IMR-90 (cell line): ENCODE measurements around the gene RBBP6. TPM values are rescaled to one million over a fixed set of nuclear protein-coding genes. Genes with fewer than 3 reads are reported as not detected.

Experiments
- ATAC-seq: fragments of 200-7000 bp; cut with Tn5 transposase; 2 replicates; pipeline ENCODE4 v1.9.1; 2020; ENCODE audit warnings: low read depth, mild to moderate bottlenecking, moderate library complexity
- Bru-seq: library from RNA; stranded (reverse); fragments of 400-500 nt; gene quantifications from one replicate; lab custom pipeline; 2021; lab: Mats Ljungman, UMichigan
- BruChase-seq, 2 experiments: library from RNA; stranded (reverse); fragments of 400-500 nt; gene quantifications; one replicate each; lab custom pipeline; 2021; lab: Mats Ljungman, UMichigan
- BruUV-seq: library from RNA; stranded (reverse); fragments of 400-500 nt; replicated peaks from 2 replicates; lab custom pipeline; 2021; lab: Mats Ljungman, UMichigan
- CTCF ChIA-PET: fragments of 300-600 bp; formaldehyde crosslinking; extraction: SDS; loops from one replicate; lab custom pipeline; 2021; ENCODE audit warnings: antibody characterized with exemption; lab: Yijun Ruan, JAX
- POLR2A ChIA-PET: fragments of 300-600 bp; sonication (Branson Sonifier 250); formaldehyde crosslinking; loops from one replicate; lab custom pipeline; 2022; ENCODE audit warnings: antibody characterized with exemption; ENCODE audit not compliant: unreplicated experiment; lab: Charles Lee
- DNase-seq: peaks from one replicate; pipeline ENCODE4 v3.0.0; 2013
- H2AFZ ChIP-seq: replicated peaks from 2 replicates; pipeline ENCODE3; 2013; ENCODE audit warnings: low read length, mild to moderate bottlenecking; ENCODE audit not compliant: poor library complexity
- H2AK5ac ChIP-seq: 2 replicates; pipeline ENCODE4 v1.6.1; 2013; ENCODE audit warnings: low read depth, low read length, inconsistent platforms
- H2AK9ac ChIP-seq: replicated peaks from 2 replicates; pipeline ENCODE3; 2013; ENCODE audit warnings: mild to moderate bottlenecking, low read depth, low read length, moderate library complexity; ENCODE audit not compliant: poor library complexity
- H2BK120ac ChIP-seq: 2 replicates; pipeline ENCODE4 v1.6.1; 2013; ENCODE audit warnings: low read depth, low read length, inconsistent platforms
- H2BK15ac ChIP-seq: 3 replicates; pipeline ENCODE4 v1.6.1; 2013; ENCODE audit warnings: low read depth, low read length, inconsistent platforms
- H2BK20ac ChIP-seq: 2 replicates; pipeline ENCODE4 v1.6.1; 2013; ENCODE audit warnings: low read depth, mild to moderate bottlenecking, inconsistent platforms, low read length, moderate library complexity
- H2BK5ac ChIP-seq: 2 replicates; pipeline ENCODE4 v1.6.1; 2013; ENCODE audit warnings: mild to moderate bottlenecking, low read depth, low read length, inconsistent platforms; ENCODE audit not compliant: poor library complexity, severe bottlenecking
- H3K14ac ChIP-seq: replicated peaks from 2 replicates; pipeline ENCODE4 v1.6.1; 2013; ENCODE audit warnings: low read depth, low read length, inconsistent platforms
- H3K18ac ChIP-seq: 2 replicates; pipeline ENCODE4 v1.6.1; 2013; ENCODE audit warnings: low read depth, low read length, control low read depth
- H3K23ac ChIP-seq: 2 replicates; pipeline ENCODE4 v1.6.1; 2013; ENCODE audit warnings: low read depth, low read length, inconsistent platforms
- H3K27ac ChIP-seq: 2 replicates; pipeline ENCODE4 v1.5.1; 2013; ENCODE audit warnings: mild to moderate bottlenecking, control low read depth, low read length; ENCODE audit not compliant: insufficient read depth
- H3K27me3 ChIP-seq: 2 replicates; pipeline ENCODE4 v1.6.1; 2013; ENCODE audit warnings: low read length; ENCODE audit not compliant: control insufficient read depth, insufficient read depth
- H3K36me3 ChIP-seq: 2 replicates; pipeline ENCODE4 v1.6.1; 2013; ENCODE audit warnings: low read length, mixed read lengths; ENCODE audit not compliant: control insufficient read depth, insufficient read depth
- H3K4ac ChIP-seq: 2 replicates; pipeline ENCODE4 v1.6.1; 2013; ENCODE audit warnings: low read depth, low read length, inconsistent platforms
- H3K4me1 ChIP-seq: 2 replicates; pipeline ENCODE4 v1.6.1; 2013; ENCODE audit warnings: low read length, mixed read lengths; ENCODE audit not compliant: control insufficient read depth, insufficient read depth
- H3K4me2 ChIP-seq: 2 replicates; pipeline ENCODE4 v1.6.1; 2013; ENCODE audit warnings: low read depth, mild to moderate bottlenecking, control low read depth, low read length, moderate library complexity
- H3K4me3 ChIP-seq: 2 replicates; pipeline ENCODE4 v1.5.1; 2013; ENCODE audit warnings: low read depth, mild to moderate bottlenecking, control low read depth, low read length, moderate library complexity; ENCODE audit not compliant: insufficient read depth
- H3K56ac ChIP-seq: 2 replicates; pipeline ENCODE4 v1.6.1; 2013; ENCODE audit warnings: low read length, inconsistent platforms; ENCODE audit not compliant: insufficient read depth; ENCODE audit errors: extremely low read depth
- H3K79me1 ChIP-seq, 2 experiments: 2 replicates each; pipeline ENCODE4 v1.6.1; 2013; ENCODE audit warnings: low read length in 2 of 2, inconsistent platforms in 1 of 2, low read depth in 1 of 2
- H3K9ac ChIP-seq: 2 replicates; pipeline ENCODE4 v1.6.1; 2013; ENCODE audit warnings: low read depth, low read length, control low read depth
- H3K9me1 ChIP-seq: 2 replicates; pipeline ENCODE4 v1.6.1; 2013; ENCODE audit warnings: low read length, inconsistent platforms; ENCODE audit not compliant: insufficient read depth
- H3K9me3 ChIP-seq: 2 replicates; pipeline ENCODE4 v1.6.1; 2013; ENCODE audit warnings: low read length; ENCODE audit not compliant: control insufficient read depth, insufficient read depth
- H4K20me1 ChIP-seq: 2 replicates; pipeline ENCODE4 v1.6.1; 2013; ENCODE audit warnings: low read length, inconsistent platforms; ENCODE audit not compliant: insufficient read depth
- H4K5ac ChIP-seq: 2 replicates; pipeline ENCODE4 v1.6.1; 2013; ENCODE audit warnings: mild to moderate bottlenecking, low read depth, low read length, control low read depth
- H4K8ac ChIP-seq, 2 experiments: 2 replicates each; pipeline ENCODE4 v1.6.1; 2013; ENCODE audit warnings: low read depth in 2 of 2, low read length in 2 of 2, control low read depth in 1 of 2, inconsistent platforms in 1 of 2
- H4K91ac ChIP-seq: 2 replicates; pipeline ENCODE4 v1.6.1; 2013; ENCODE audit warnings: low read depth, low read length, inconsistent platforms; ENCODE audit not compliant: insufficient read depth
- BHLHE40 ChIP-seq: fragments of 150-350 bp; IDR thresholded peaks from 2 replicates; pipeline ENCODE4 v1.6.1; 2016; ENCODE audit warnings: mild to moderate bottlenecking, low read depth, low read length
- CHD1 ChIP-seq: IDR thresholded peaks from 2 replicates; pipeline ENCODE4 v1.6.1; 2012; ENCODE audit warnings: low read depth, low read length, improper control_type of control experiment
- CTCF ChIP-seq: conservative IDR thresholded peaks from 2 replicates; pipeline ENCODE4 v1.5.1; 2012; ENCODE audit warnings: mild to moderate bottlenecking, low read depth, low read length, improper control_type of control experiment
- FOS ChIP-seq: fragments of 150-350 bp; IDR thresholded peaks from 2 replicates; pipeline ENCODE4 v1.6.1; 2016; ENCODE audit warnings: low read depth, low read length
- MAFK ChIP-seq: IDR thresholded peaks from 2 replicates; pipeline ENCODE4 v1.6.1; 2012; ENCODE audit warnings: low read depth, low read length, improper control_type of control experiment
- MAZ ChIP-seq: IDR thresholded peaks from 2 replicates; pipeline ENCODE4 v1.6.1; 2012; ENCODE audit warnings: low read depth, mild to moderate bottlenecking, low read length, improper control_type of control experiment, moderate library complexity, borderline replicate concordance
- NFE2L2 ChIP-seq: fragments of 150-350 bp; IDR thresholded peaks from 2 replicates; pipeline ENCODE4 v1.6.1; 2016; ENCODE audit warnings: low read depth, mild to moderate bottlenecking, low read length
- POLR2A ChIP-seq: IDR thresholded peaks from 2 replicates; pipeline ENCODE4 v1.6.1; 2012; ENCODE audit warnings: mild to moderate bottlenecking, low read depth, low read length
- RCOR1 ChIP-seq: IDR thresholded peaks from 2 replicates; pipeline ENCODE4 v1.6.1; 2012; ENCODE audit warnings: mild to moderate bottlenecking, low read length, improper control_type of control experiment; ENCODE audit not compliant: insufficient replicate concordance
- RFX5 ChIP-seq: IDR thresholded peaks from 2 replicates; pipeline ENCODE4 v1.8.0; 2012; ENCODE audit warnings: low read depth, mild to moderate bottlenecking, low read length, moderate library complexity
- SMC3 ChIP-seq: fragments of 150-350 bp; IDR thresholded peaks from 2 replicates; pipeline ENCODE4 v1.6.1; 2016; ENCODE audit warnings: low read depth, mild to moderate bottlenecking, antibody characterized with exemption, low read length, moderate library complexity
- WGBS, 2 experiments: methylation state at CpG; one replicate each; pipeline versions ENCODE4 v1.1.5 to v1.1.7; 2013; ENCODE audit warnings: missing lambda C conversion rate in 2 of 2; ENCODE audit not compliant: insufficient read length in 1 of 2; ENCODE audit errors: extremely low coverage in 2 of 2; 5-methylcytosine and 5-hydroxymethylcytosine counted together
- dilution Hi-C: fragments of 300-500 bp; cut with HindIII; formaldehyde crosslinking; loops from one replicate; pipeline ENCODE4 v1.14.3; 2018; ENCODE audit warnings: low sequenced_read_pairs; ENCODE audit not compliant: unreplicated experiment
- in situ Hi-C: fragments of 300-500 bp; cut with MboI; formaldehyde crosslinking; loops from 3 replicates; pipeline ENCODE4 v1.14.3; 2019; ENCODE audit warnings: low sequenced_read_pairs, inconsistent platforms, mixed read lengths
- intact Hi-C: fragments of 100-400 bp; cut with micrococcal nuclease; formaldehyde crosslinking; loops from 2 replicates; pipeline ENCODE4 v1.10.0; 2022
- long read RNA-seq: library from polyadenylated mRNA; unstranded; transcript quantifications from one replicate; pipeline ENCODE4 v2.0.0, GENCODE V29; 2021; ENCODE audit not compliant: unreplicated experiment
- polyA plus RNA-seq, 3 experiments: library from polyadenylated mRNA; depleted of rRNA; stranded (reverse); fragments of >200 nt; gene quantifications; 2 replicates each; pipeline ENCODE4 v1.2.3, GENCODE V29; 2012; ENCODE audit warnings: low replicate concordance in 1 of 3
- total RNA-seq: library from RNA; depleted of rRNA; stranded (reverse); fragments of >200 nt; gene quantifications from 2 replicates; pipeline ENCODE4 v1.2.3, GENCODE V29; 2012; rRNA removed
- TF ChIP-seq, protein P1 (sequence below): fragments of 150-350 bp; IDR thresholded peaks from 2 replicates; pipeline ENCODE4 v1.6.1; 2017; ENCODE audit warnings: mild to moderate bottlenecking, antibody characterized with exemption, low read length, low read depth

Gene RBBP6
- 7.2 and 13.6 TPM in 2 replicates for total RNA-seq
- polyA plus RNA-seq (2012; rRNA removed), result 15.2 and 17.8 TPM in 2 replicates
- polyA plus RNA-seq (2012; cell fraction: cytosol; rRNA removed), result 5.8 and 10.1 TPM in 2 replicates
- polyA plus RNA-seq (2012; cell fraction: nucleus; rRNA removed; ENCODE audit: low replicate concordance), result 38.0 and 58.9 TPM in 2 replicates
- Bru-seq, nascent RNA, result percentile 95 among the genes with signal in this experiment
- percentile 88 among the genes with signal in this experiment for BruChase-seq, experiment 1, labeled RNA remaining after a 6-hour chase
- BruChase-seq, experiment 2, labeled RNA remaining after a 2-hour chase, result percentile 97 among the genes with signal in this experiment
- long read RNA-seq, transcript RBBP6-204 (3 exons, 854 nt), result major isoform, 5 of 24 reads
- long read RNA-seq, partial matches to known transcripts, result 10 of 24 reads
- long read RNA-seq, other reads (novel, unspliced or antisense), result 9 of 24 reads

GRCh38 chr16:24539295-24539849 is at the start of gene RBBP6:
Gene RBBP6 (plus strand): TSS chr16:24539566. CDS start chr16:24540627, 1,061 bp downstream.
- WGBS, 2 experiments, result 0% methylated on average over 29 of the region's 68 CpGs; no CpG with 5 or more reads in 1 of the 2 experiments
- BruUV-seq, result no TSS peak
- CTCF ChIA-PET, result interaction anchor here (0.6 to 1.1 kb wide), 4 partner anchors 11 to 678 kb away, joined by 3 to 4 read pairs (median 3); no protein-coding TSS in a partner anchor
- peak; percentile 50 for TF ChIP-seq CTCF
- peak; percentile 99 for TF ChIP-seq POLR2A
- TF ChIP-seq MAZ, result peak; percentile 90
- TF ChIP-seq BHLHE40, result peak; percentile 94
- 0 out of 2 replicates have a peak, but pooled peaks have one; percentile 20 for TF ChIP-seq FOS
- no peak for TF ChIP-seq SMC3
- no peak; the same call in none of the 2 replicates for TF ChIP-seq CHD1
- TF ChIP-seq, protein P1, sequence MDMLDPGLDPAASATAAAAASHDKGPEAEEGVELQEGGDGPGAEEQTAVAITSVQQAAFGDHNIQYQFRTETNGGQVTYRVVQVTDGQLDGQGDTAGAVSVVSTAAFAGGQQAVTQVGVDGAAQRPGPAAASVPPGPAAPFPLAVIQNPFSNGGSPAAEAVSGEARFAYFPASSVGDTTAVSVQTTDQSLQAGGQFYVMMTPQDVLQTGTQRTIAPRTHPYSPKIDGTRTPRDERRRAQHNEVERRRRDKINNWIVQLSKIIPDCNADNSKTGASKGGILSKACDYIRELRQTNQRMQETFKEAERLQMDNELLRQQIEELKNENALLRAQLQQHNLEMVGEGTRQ, result peak; percentile 99
- no peak for TF ChIP-seq RCOR1
- TF ChIP-seq RFX5, result 0 out of 2 replicates have a peak, but pooled peaks have one; percentile 30
- no peak for TF ChIP-seq MAFK
- TF ChIP-seq NFE2L2, result no peak

More at GRCh38 chr16:24539295-24539849, at the start of gene RBBP6:
- Histone ChIP-seq H2AFZ (peak within 1 kb of the TSS; percentile 94), H2AK9ac (peak within 1 kb of the TSS; percentile 98), H2BK120ac (peak within 1 kb of the TSS; percentile 80), H2BK15ac (no peak within 1 kb of the TSS), H3K9ac (peak within 1 kb of the TSS; percentile 96), H3K4me2 (peak within 1 kb of the TSS; percentile 93), H3K18ac (peak within 1 kb of the TSS; percentile 62; the same call in 1 of the 2 replicates), H3K9me3 (no peaks in the 10 kb centered on the region), H3K4me1 (peaks cover 3% of the 10 kb centered on the region; the same call in 1 of the 2 replicates), H2BK5ac (peak within 1 kb of the TSS; percentile 95), H4K91ac (peak within 1 kb of the TSS; percentile 92), H3K36me3 (no peaks in the 10 kb centered on the region), H4K8ac (peak within 1 kb of the TSS; percentile 76 to 91; a peak in 3 of 4 replicates), H3K56ac (peak within 1 kb of the TSS; percentile 83), H2BK20ac (no peak within 1 kb of the TSS), H3K4ac (peak within 1 kb of the TSS; percentile 96), H3K27ac (peak within 1 kb of the TSS; percentile 94), H3K27me3 (no peaks in the 10 kb centered on the region), H3K23ac (peak within 1 kb of the TSS; percentile 98), H2AK5ac (peak within 1 kb of the TSS; percentile 25), H3K14ac (peak within 1 kb of the TSS; percentile 98), H4K5ac (peak within 1 kb of the TSS; percentile 65), H3K4me3 (peak within 1 kb of the TSS; percentile 86), H3K79me1 (peaks cover 0 to 8% of the 10 kb centered on the region in 2 experiments; a peak in 1 of 4 replicates), H4K20me1 (peaks cover 45% of the 10 kb centered on the region), H3K9me1 (peaks cover 3% of the 10 kb centered on the region; the same call in 1 of the 2 replicates)
- dilution Hi-C loops (no loop called here), in situ Hi-C loops (loop anchor here (25.0 kb wide), 1 partner anchor 698 kb away; no protein-coding TSS in a partner anchor), intact Hi-C loops (no loop called here)
- peak; percentile 96 for DNase-seq
- ATAC-seq, result peak; percentile 92
- POLR2A ChIA-PET, result interaction anchor here (0.8 kb wide), 1 partner anchor 567 kb away, joined by 3 read pairs; no protein-coding TSS in a partner anchor
